Endothelial cell of umbilical vein (primary cell): ENCODE measurements around the gene TAF1L. TPM values are rescaled to one million over a fixed set of nuclear protein-coding genes. Genes with fewer than 3 reads are reported as not detected.

Experiments
- BruUV-seq: library from RNA; stranded (reverse); fragments of 400-500 nt; replicated peaks from 2 replicates; lab custom pipeline; 2021; lab: Mats Ljungman, UMichigan
- CTCF ChIA-PET: fragments of 300-600, 350-600 bp; sonication (Branson Sonifier 250); formaldehyde crosslinking; loops from one replicate; lab custom pipeline; 2021; ENCODE audit warnings: antibody characterized with exemption, inconsistent platforms; lab: Charles Lee
- POLR2A ChIA-PET: fragments of 300-600, 350-600 bp; sonication (Branson Sonifier 250); formaldehyde crosslinking; loops from one replicate; lab custom pipeline; 2021; ENCODE audit warnings: antibody characterized with exemption, inconsistent platforms; lab: Charles Lee
- DNase-seq: peaks from one replicate; pipeline ENCODE4 v3.0.0-alpha.2; 2011; ENCODE audit warnings: low read depth, low spot score
- FAIRE-seq: peaks from 2 replicates; lab custom pipeline; 2011; peaks lifted over from hg19 to GRCh38; lab: Jason Lieb, UNC
- H2AFZ ChIP-seq: 2 replicates; pipeline ENCODE4 v1.6.0; 2012; ENCODE audit warnings: low read depth, low read length, control low read depth, inconsistent platforms
- H3K27ac ChIP-seq: 2 replicates; pipeline ENCODE4 v1.5.1; 2011; ENCODE audit warnings: low read depth, mild to moderate bottlenecking, control low read depth, low read length, moderate library complexity; ENCODE audit not compliant: insufficient read depth
- H3K27me3 ChIP-seq, 2 experiments: 2 replicates each; pipeline versions ENCODE4 v1.6.0 to v1.6.1; 2011; ENCODE audit warnings: low read length in 2 of 2, mixed read lengths in 1 of 2; ENCODE audit not compliant: control insufficient read depth in 2 of 2, insufficient read depth in 2 of 2
- H3K36me3 ChIP-seq, 2 experiments: 2 replicates in 1 of 2; 3 replicates in 1 of 2; pipeline ENCODE4 v1.5.1; 2011; ENCODE audit warnings: low read length in 2 of 2, mild to moderate bottlenecking in 1 of 2, moderate library complexity in 1 of 2; ENCODE audit not compliant: control insufficient read depth in 2 of 2, insufficient read depth in 2 of 2; ENCODE audit errors: extremely low read depth in 1 of 2
- H3K4me1 ChIP-seq: 3 replicates; pipeline ENCODE4 v1.5.1; 2011; ENCODE audit warnings: mild to moderate bottlenecking, low read length; ENCODE audit not compliant: control insufficient read depth, insufficient read depth; ENCODE audit errors: extremely low read depth
- H3K4me2 ChIP-seq: 2 replicates; pipeline ENCODE4 v1.6.1; 2011; ENCODE audit warnings: low read length, control low read depth, mixed read lengths; ENCODE audit not compliant: insufficient read depth
- H3K4me3 ChIP-seq, 3 experiments: fragments of 200-600 bp in 1 of 3; sonication (generic), shearing (Covaris generic) in 1 of 3; replicated peaks in 1 of 3; 2 replicates each; pipeline ENCODE4 v1.5.1; 2011 to 2016; ENCODE audit warnings: control low read depth in 3 of 3, low read length in 3 of 3, mild to moderate bottlenecking in 2 of 3, inconsistent platforms in 1 of 3, low read depth in 1 of 3, moderate library complexity in 1 of 3; ENCODE audit not compliant: insufficient read depth in 1 of 3
- H3K79me2 ChIP-seq: 2 replicates; pipeline ENCODE4 v1.6.0; 2012; ENCODE audit warnings: low read length, inconsistent platforms; ENCODE audit not compliant: control insufficient read depth, insufficient read depth
- H3K9ac ChIP-seq: replicated peaks from 2 replicates; pipeline ENCODE3; 2011; ENCODE audit warnings: low read length, control low read depth; ENCODE audit not compliant: insufficient read depth; ENCODE audit errors: extremely low read depth
- H3K9me1 ChIP-seq: replicated peaks from 3 replicates; pipeline ENCODE4 v1.6.0; 2011; ENCODE audit warnings: mild to moderate bottlenecking, low read length; ENCODE audit not compliant: control insufficient read depth, insufficient read depth; ENCODE audit errors: extremely low read depth
- H3K9me3 ChIP-seq: replicated peaks from 2 replicates; pipeline ENCODE4 v1.5.1; 2012; ENCODE audit warnings: low read length, inconsistent platforms; ENCODE audit not compliant: control insufficient read depth, insufficient read depth
- H4K20me1 ChIP-seq: replicated peaks from 2 replicates; pipeline ENCODE3; 2011; ENCODE audit warnings: mild to moderate bottlenecking, low read length; ENCODE audit not compliant: control insufficient read depth, insufficient read depth; ENCODE audit errors: extremely low read depth
- CTCF ChIP-seq, 2 donors: IDR thresholded peaks; 1 replicate in 1 of 2; 2 replicates in 1 of 2; pipeline ENCODE4 v1.5.1; 2011; ENCODE audit warnings: low read length in 2 of 2, mild to moderate bottlenecking in 2 of 2, moderate library complexity in 2 of 2, control low read depth in 1 of 2, inconsistent platforms in 1 of 2, low read depth in 1 of 2; ENCODE audit not compliant: insufficient read depth in 1 of 2; ENCODE audit errors: extremely low read depth in 1 of 2
- EZH2 ChIP-seq: IDR thresholded peaks from 2 replicates; pipeline ENCODE4 v1.6.1; 2012; ENCODE audit warnings: borderline replicate concordance, low read depth, mild to moderate bottlenecking, moderate library complexity, low read length, inconsistent platforms; ENCODE audit not compliant: severe bottlenecking
- FOS ChIP-seq: IDR thresholded peaks from 2 replicates; pipeline ENCODE4 v1.6.1; 2011; ENCODE audit warnings: mild to moderate bottlenecking, low read length, moderate library complexity, borderline replicate concordance; ENCODE audit not compliant: insufficient read depth
- GATA2 ChIP-seq: IDR thresholded peaks from 2 replicates; pipeline ENCODE4 v1.7.0; 2011; ENCODE audit warnings: low read depth, mild to moderate bottlenecking, moderate library complexity, mixed read lengths, low read length; ENCODE audit not compliant: insufficient read length, insufficient read depth
- JUN ChIP-seq: IDR thresholded peaks from 2 replicates; pipeline ENCODE4 v1.6.1; 2011; ENCODE audit warnings: borderline replicate concordance, low read depth; ENCODE audit not compliant: insufficient read length, insufficient read depth
- MAX ChIP-seq: IDR thresholded peaks from 2 replicates; pipeline ENCODE4 v1.6.1; 2011; ENCODE audit not compliant: insufficient read depth, insufficient read length
- MYC ChIP-seq: IDR thresholded peaks from one replicate; pipeline ENCODE4 v1.6.1; 2011; ENCODE audit warnings: mild to moderate bottlenecking, low read depth, low read length
- POLR2A ChIP-seq: IDR thresholded peaks from 2 replicates; pipeline ENCODE4 v1.6.1; 2012; ENCODE audit warnings: low read depth, mild to moderate bottlenecking, control low read depth, low read length
- POLR2AphosphoS5 ChIP-seq: IDR thresholded peaks from 2 replicates; pipeline ENCODE4 v1.6.1; 2012; ENCODE audit warnings: low read depth, mild to moderate bottlenecking, control low read depth, low read length, moderate library complexity; ENCODE audit not compliant: insufficient read depth
- dilution Hi-C: fragments of 300-500 bp; cut with MboI; formaldehyde crosslinking; loops from one replicate; pipeline ENCODE4 v1.15.0; 2019; ENCODE audit warnings: low sequenced_read_pairs; ENCODE audit not compliant: extremely low pct_ligation_motif_present
- intact Hi-C: fragments of 100-400 bp; cut with micrococcal nuclease; formaldehyde crosslinking; loops from one replicate; pipeline ENCODE4 v1.10.0; 2022
- polyA plus RNA-seq, 4 experiments: library from polyadenylated mRNA; depleted of rRNA in 3 of 4; stranded (reverse) in 3 of 4; unstranded in 1 of 4; fragments of >200 nt; gene quantifications; 2 replicates each; pipeline versions ENCODE4 v1.2.1 to v1.2.3, GENCODE V29; 2011 to 2012; ENCODE audit warnings: missing spikeins in 1 of 4
- total RNA-seq: library from RNA; stranded (reverse); gene quantifications from 2 replicates; pipeline ENCODE4 v1.2.3, GENCODE V29; 2021

TAF1L gene
- total and polyA plus RNA-seq, 2 donors (not counting 3 experiments of a cell fraction or from before 2014, with no cell fraction given): not detected

GRCh38 chr9:32647671-32648070, 12.2 kb upstream of the TAF1L start:
- no peaks in the 10 kb centered on the region for H3K9me1 ChIP-seq
- no peaks in the 10 kb centered on the region for H4K20me1 ChIP-seq
- BruUV-seq: no TSS peak
- DNase-seq (no peak), FAIRE-seq (no peak)
- no peaks in the 10 kb centered on the region for H3K9me3 ChIP-seq
- H2AFZ ChIP-seq: no peak overlapping the region
- dilution Hi-C loops: no loop called here
- H3K27me3 ChIP-seq: no peaks in the 10 kb centered on the region
- no peaks in the 10 kb centered on the region for H3K36me3 ChIP-seq
- TF ChIP-seq JUN (no peak), MYC (no peak), FOS (no peak), CTCF (IDR thresholded peaks at IDR 0.05; ENCODE audit: extremely low read depth in 1 of 2, insufficient read depth in 1 of 2, low read depth in 1 of 2, low read length in 2 of 2) (no peak), EZH2 (no peak), POLR2AphosphoS5 (no peak), POLR2A (no peak), MAX (no peak), GATA2 (no peak)
- ChIA-PET POLR2A (no interaction called here), CTCF (no interaction called here)
- H3K4me1 ChIP-seq: no peaks in the 10 kb centered on the region
- H3K27ac ChIP-seq: no peak overlapping the region
- H3K79me2 ChIP-seq: no peaks in the 10 kb centered on the region
- no peak overlapping the region for H3K4me3 ChIP-seq
- H3K9ac ChIP-seq: no peak overlapping the region
- no peak overlapping the region for H3K4me2 ChIP-seq
- intact Hi-C loops: no loop called here
